Activated B cell treated with CpG ODN at 0.5 μM for 24 hours (primary cell): ENCODE data around the gene HNRNPA0. TPM values are rescaled to one million over a fixed set of nuclear protein-coding genes. Genes with fewer than 3 reads are reported as not detected.

Experiments used
- ATAC-seq: fragments of 200-7000 bp; cut with Tn5 transposase; one replicate; pipeline ENCODE4 v1.10.0; 2021; ENCODE audit warnings: low read depth, mild to moderate bottlenecking, moderate library complexity
- CTCF ChIA-PET: fragments of 350-600 bp; sonication (Branson Sonifier 250); formaldehyde crosslinking; loops from one replicate; lab custom pipeline; 2021; ENCODE audit warnings: antibody characterized with exemption; lab: Charles Lee
- POLR2A ChIA-PET: fragments of 350-600 bp; sonication (Branson Sonifier 250); formaldehyde crosslinking; loops from one replicate; lab custom pipeline; 2021; ENCODE audit warnings: antibody characterized with exemption; lab: Charles Lee
- DNase-seq: peaks from one replicate; pipeline ENCODE4 v3.0.0; 2022
- H3K27ac Mint-ChIP-seq: one replicate; pipeline ENCODE4 v1.8.0; 2020; ENCODE audit warnings: mixed read lengths
- H3K27me3 Mint-ChIP-seq: one replicate; pipeline ENCODE4 v1.8.0; 2021; ENCODE audit warnings: mixed read lengths
- H3K36me3 Mint-ChIP-seq: one replicate; pipeline ENCODE4 v1.8.0; 2021; ENCODE audit warnings: low read depth, mixed read lengths
- H3K4me1 Mint-ChIP-seq: one replicate; pipeline ENCODE4 v1.8.0; 2021; ENCODE audit warnings: mixed read lengths
- H3K4me3 Mint-ChIP-seq: one replicate; pipeline ENCODE4 v1.8.0; 2020; ENCODE audit warnings: mild to moderate bottlenecking, mixed read lengths
- H3K9me3 Mint-ChIP-seq: one replicate; pipeline ENCODE4 v1.8.0; 2020; ENCODE audit warnings: mixed read lengths
- CTCF ChIP-seq: fragments of 200-600 bp; IDR thresholded peaks from one replicate; pipeline ENCODE4 v1.8.0; 2022; ENCODE audit warnings: antibody characterized with exemption, mild to moderate bottlenecking
- intact Hi-C: fragments of 100-400 bp; cut with micrococcal nuclease; formaldehyde crosslinking; loops from one replicate; pipeline ENCODE4 v1.15.1; 2024
- total RNA-seq: library from RNA; stranded (reverse); gene quantifications from 2 replicates; pipeline ENCODE4 v1.2.3, GENCODE V29; 2022

Gene HNRNPA0
- total RNA-seq, 1 donor from 2014 or later, result 31.2 TPM

- no peaks in the 10 kb centered on the region for H3K9me3 Mint-ChIP-seq
- TF ChIP-seq CTCF, result no peak
- H3K27me3 Mint-ChIP-seq, result no peaks in the 10 kb centered on the region
- DNase-seq, result no peak
- intact Hi-C loops, result no loop called here
- no peak overlapping the region for H3K4me3 Mint-ChIP-seq
- ChIA-PET CTCF (no interaction called here), POLR2A (no interaction called here)
- no peak for ATAC-seq
- H3K4me1 Mint-ChIP-seq, result no peaks in the 10 kb centered on the region
- no peak overlapping the region for H3K27ac Mint-ChIP-seq
- peaks cover 2% of the 10 kb centered on the region for H3K36me3 Mint-ChIP-seq
These were observed 50.6 kb downstream of the HNRNPA0 start for GRCh38 chr5:137703565-137703964.

GRCh38 chr5:137700282-137700680 lies 53.9 kb downstream of the HNRNPA0 start:
- DNase-seq, result no peak
- intact Hi-C loops, result no loop called here
- Mint-ChIP-seq H3K9me3 (no peaks in the 10 kb centered on the region), H3K4me1 (peaks cover 10% of the 10 kb centered on the region), H3K4me3 (no peak overlapping the region), H3K36me3 (no peaks in the 10 kb centered on the region), H3K27ac (no peak overlapping the region), H3K27me3 (no peaks in the 10 kb centered on the region)
- no peak for TF ChIP-seq CTCF
- CTCF ChIA-PET, result no interaction called here
- POLR2A ChIA-PET, result no interaction called here
- ATAC-seq, result no peak

GRCh38 chr5:137699336-137700281 lies 54.6 kb downstream of the HNRNPA0 start:
- no peak for TF ChIP-seq CTCF
- Mint-ChIP-seq H3K36me3 (no peaks in the 10 kb centered on the region), H3K4me3 (no peak overlapping the region), H3K9me3 (no peaks in the 10 kb centered on the region), H3K4me1 (peaks cover 11% of the 10 kb centered on the region), H3K27ac (no peak overlapping the region), H3K27me3 (no peaks in the 10 kb centered on the region)
- DNase-seq, result no peak
- intact Hi-C loops, result no loop called here
- POLR2A ChIA-PET, result no interaction called here
- no peak for ATAC-seq
- CTCF ChIA-PET, result no interaction called here

GRCh38 chr5:137696481-137696880 lies 57.7 kb downstream of the HNRNPA0 start:
- Mint-ChIP-seq H3K36me3 (peaks cover 4% of the 10 kb centered on the region), H3K27me3 (no peaks in the 10 kb centered on the region), H3K27ac (no peak overlapping the region), H3K9me3 (no peaks in the 10 kb centered on the region), H3K4me1 (peaks cover 11% of the 10 kb centered on the region), H3K4me3 (no peak overlapping the region)
- ATAC-seq (no peak), DNase-seq (no peak)
- ChIA-PET POLR2A (no interaction called here), CTCF (interaction anchor here (1.1 kb wide), 1 partner anchor 36 kb away, joined by 3 read pairs; no protein-coding TSS in a partner anchor)
- TF ChIP-seq CTCF, result no peak
- intact Hi-C loops, result no loop called here

- ChIA-PET CTCF (interaction anchor here (1.1 kb wide), 1 partner anchor 35 kb away, joined by 3 read pairs; no protein-coding TSS in a partner anchor), POLR2A (no interaction called here)
- TF ChIP-seq CTCF, result no peak
- Mint-ChIP-seq H3K4me3 (no peak overlapping the region), H3K27me3 (no peaks in the 10 kb centered on the region), H3K9me3 (no peaks in the 10 kb centered on the region), H3K4me1 (peaks cover 11% of the 10 kb centered on the region), H3K36me3 (peaks cover 4% of the 10 kb centered on the region), H3K27ac (no peak overlapping the region)
- ATAC-seq, result no peak
- no peak for DNase-seq
- intact Hi-C loops, result no loop called here
These were observed 58.3 kb downstream of the HNRNPA0 start for GRCh38 chr5:137695651-137696428.
